IMR-90 (cell line): ENCODE results near the gene ZBED1.

ENCODE experiments used
- BHLHE40 ChIP-seq: fragments of 150-350 bp; IDR thresholded peaks from 2 replicates; pipeline ENCODE4 v1.6.1; 2016; ENCODE audit warnings: mild to moderate bottlenecking, low read depth, low read length
- CTCF ChIP-seq: conservative IDR thresholded peaks from 2 replicates; pipeline ENCODE4 v1.5.1; 2012; ENCODE audit warnings: mild to moderate bottlenecking, low read depth, low read length, improper control_type of control experiment
- MAZ ChIP-seq: IDR thresholded peaks from 2 replicates; pipeline ENCODE4 v1.6.1; 2012; ENCODE audit warnings: low read depth, mild to moderate bottlenecking, low read length, improper control_type of control experiment, moderate library complexity, borderline replicate concordance
- POLR2A ChIP-seq: IDR thresholded peaks from 2 replicates; pipeline ENCODE4 v1.6.1; 2012; ENCODE audit warnings: mild to moderate bottlenecking, low read depth, low read length
- RAD21 ChIP-seq: IDR thresholded peaks from 2 replicates; pipeline ENCODE4 v1.6.1; 2012; ENCODE audit warnings: low read length, improper control_type of control experiment
- RCOR1 ChIP-seq: IDR thresholded peaks from 2 replicates; pipeline ENCODE4 v1.6.1; 2012; ENCODE audit warnings: mild to moderate bottlenecking, low read length, improper control_type of control experiment; ENCODE audit not compliant: insufficient replicate concordance
- SMC3 ChIP-seq: fragments of 150-350 bp; IDR thresholded peaks from 2 replicates; pipeline ENCODE4 v1.6.1; 2016; ENCODE audit warnings: low read depth, mild to moderate bottlenecking, antibody characterized with exemption, low read length, moderate library complexity

GRCh38 chrX:2504706-2505332 lies 4.0 kb upstream of the ZBED1 start:
- TF ChIP-seq RCOR1: no peak
- TF ChIP-seq POLR2A: no peak
- no peak for TF ChIP-seq CTCF
- no peak for TF ChIP-seq SMC3
- no peak for TF ChIP-seq MAZ
- no peak for TF ChIP-seq RAD21
- no peak for TF ChIP-seq BHLHE40
